Measurements from ENCODE around the gene FBXO46.

FBXO46 gene

DNA sequence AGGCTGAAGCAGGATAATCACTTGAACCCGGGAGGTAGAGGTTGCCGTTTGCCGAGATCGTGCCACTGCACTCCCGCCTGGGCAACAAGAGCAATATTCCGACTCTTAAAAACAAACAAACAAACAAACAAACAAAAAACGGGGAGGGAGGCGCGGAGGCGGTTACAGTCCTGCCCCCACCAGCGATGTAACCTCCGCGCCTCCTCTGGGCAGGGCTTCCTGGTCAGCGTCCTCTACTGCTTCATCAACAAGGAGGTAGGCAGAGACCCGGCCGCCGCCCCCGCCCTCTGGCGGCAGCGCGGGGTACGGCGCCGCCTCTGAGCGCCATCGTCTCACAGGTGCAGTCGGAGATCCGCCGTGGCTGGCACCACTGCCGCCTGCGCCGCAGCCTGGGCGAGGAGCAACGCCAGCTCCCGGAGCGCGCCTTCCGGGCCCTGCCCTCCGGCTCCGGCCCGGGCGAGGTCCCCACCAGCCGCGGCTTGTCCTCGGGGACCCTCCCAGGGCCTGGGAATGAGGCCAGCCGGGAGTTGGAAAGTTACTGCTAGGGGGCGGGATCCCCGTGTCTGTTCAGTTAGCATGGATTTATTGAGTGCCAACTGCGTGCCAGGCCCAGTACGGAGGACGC lies 49.2 kb downstream of the FBXO46 start:
- FAIRE-seq: no peak

DNA sequence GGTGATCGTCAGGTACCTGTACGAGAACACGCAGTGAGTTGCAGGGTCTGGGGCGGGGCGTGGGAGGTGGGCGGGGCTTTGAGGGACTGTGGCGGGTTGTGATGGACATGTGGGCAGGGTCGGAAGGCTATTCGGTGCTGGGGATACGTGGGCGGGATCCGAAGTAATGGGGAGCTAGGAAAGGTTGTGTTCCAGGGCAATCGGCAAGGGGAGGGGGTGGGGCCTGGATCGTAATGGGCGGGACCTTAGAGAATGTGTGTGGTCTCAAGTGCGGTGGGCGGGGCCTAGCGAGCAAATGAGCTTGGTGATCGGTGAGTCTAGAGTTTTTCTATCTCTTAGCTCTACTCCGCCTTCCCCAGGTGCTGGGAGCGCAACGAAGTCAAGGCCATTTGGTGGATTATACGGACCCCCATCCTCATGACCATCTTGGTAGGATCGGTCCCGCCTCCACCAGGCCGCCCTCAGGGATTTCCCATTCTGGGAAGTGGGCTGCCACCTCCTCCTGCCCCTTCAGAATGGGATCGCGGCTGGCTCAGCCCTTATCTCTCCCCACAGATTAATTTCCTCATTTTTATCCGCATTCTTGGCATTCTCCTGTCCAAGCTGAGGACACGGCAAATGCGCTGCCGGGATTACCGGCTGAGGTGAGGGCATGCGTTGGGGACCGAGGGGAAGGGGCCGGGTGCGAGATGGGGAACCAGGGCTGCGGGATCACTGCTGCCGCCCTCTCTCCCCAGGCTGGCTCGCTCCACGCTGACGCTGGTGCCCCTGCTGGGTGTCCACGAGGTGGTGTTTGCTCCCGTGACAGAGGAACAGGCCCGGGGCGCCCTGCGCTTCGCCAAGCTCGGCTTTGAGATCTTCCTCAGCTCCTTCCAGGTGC lies 53.1 kb downstream of the FBXO46 start:
- FAIRE-seq: no peak

DNA sequence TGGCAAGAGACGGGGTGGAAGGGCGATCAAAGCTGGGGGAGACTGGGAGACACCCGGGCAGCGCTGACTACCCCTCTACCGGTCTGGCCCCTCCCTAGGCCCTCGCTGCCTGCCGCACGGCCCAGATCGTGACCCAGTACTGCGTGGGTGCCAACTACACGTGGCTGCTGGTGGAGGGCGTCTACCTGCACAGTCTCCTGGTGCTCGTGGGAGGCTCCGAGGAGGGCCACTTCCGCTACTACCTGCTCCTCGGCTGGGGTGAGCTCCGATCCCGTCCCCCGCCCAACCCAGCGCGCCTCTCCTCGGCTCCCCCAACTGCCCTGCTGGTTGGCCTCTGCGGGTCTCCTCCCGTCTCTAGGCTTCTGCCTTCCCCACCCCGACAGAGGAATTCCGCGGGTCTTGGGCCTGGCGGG lies 53.8 kb downstream of the FBXO46 start:
- FAIRE-seq: no peak

DNA sequence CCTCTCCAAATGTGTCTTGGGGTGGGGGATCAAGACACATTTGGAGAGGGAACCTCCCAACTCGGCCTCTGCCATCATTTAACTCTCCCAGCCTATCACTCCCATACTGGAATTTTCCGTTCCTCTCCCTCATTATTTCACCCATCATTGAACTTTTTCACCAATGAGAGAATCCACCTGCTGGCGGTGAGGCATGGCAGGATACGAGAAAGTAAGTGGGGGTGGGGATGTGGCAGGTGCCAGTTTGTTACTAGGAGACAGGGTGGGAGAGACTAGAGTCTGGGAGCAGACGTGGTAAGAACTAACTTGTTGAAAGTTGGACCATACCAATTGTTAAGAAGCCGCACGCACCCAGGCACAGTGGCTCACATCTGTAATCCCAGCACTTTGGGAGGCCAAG lies 55.8 kb downstream of the FBXO46 start:
- FAIRE-seq: no peak

DNA sequence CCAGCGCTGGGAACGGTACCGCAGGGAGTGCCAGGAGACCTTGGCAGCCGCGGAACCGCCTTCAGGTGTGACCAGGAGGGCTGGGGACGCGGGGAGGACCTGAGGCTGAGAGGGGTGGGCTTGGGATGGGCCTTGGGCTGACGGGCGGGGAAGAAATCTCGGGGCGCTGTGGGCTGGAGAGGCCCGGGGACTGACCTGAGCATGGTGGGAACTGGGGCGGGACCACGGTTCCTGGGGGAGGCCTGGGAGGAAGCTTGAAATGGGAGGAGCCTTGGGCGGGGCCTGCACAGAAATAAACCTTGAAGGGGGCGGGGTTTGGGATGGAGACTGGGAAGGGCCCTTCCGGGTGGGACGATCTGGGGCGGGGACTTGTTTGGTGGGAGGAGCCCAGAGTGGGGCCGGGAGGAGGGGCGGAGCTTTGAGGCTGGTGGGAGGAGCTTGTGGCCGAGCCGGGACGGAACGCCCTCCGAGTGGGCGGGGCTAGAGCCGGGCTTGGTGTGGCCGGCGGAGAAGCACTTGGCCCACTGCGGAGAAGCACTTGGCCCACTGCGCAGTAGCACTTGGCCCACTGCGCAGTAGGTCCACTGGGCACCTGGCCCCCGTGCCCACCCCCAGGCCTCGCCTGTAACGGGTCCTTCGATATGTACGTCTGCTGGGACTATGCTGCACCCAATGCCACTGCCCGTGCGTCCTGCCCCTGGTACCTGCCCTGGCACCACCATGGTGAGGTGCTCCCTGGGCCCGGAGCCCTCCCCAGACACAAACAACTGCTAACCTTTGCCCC lies 59.8 kb downstream of the FBXO46 start:
- no peak for FAIRE-seq

DNA sequence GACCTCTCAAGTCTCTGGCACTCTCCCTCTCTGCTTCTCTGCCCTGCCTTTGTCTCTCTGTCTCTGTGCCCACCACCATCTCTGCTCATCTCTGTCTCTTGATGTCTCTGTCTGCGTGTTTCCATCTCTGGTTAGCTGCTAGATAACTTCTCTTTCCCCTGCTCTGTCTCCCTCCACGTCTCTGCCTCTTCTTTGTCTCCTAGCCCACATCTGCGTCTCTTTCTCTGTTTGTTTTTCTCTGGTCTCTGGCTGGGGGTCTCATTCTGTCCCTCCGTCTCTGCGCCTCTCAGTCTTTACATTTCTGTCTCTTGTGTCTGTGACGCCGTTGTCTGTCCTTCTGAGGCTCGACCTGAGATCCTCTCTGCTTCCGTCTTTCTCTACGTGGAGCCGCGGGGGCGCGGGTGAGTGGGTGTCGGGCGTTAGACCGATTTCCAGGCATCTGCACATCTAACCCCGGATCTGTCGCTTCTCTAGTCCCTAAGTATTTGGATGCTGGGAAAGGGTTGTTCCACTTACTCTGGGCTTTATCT lies 62.3 kb downstream of the FBXO46 start:
- no peak for FAIRE-seq

DNA sequence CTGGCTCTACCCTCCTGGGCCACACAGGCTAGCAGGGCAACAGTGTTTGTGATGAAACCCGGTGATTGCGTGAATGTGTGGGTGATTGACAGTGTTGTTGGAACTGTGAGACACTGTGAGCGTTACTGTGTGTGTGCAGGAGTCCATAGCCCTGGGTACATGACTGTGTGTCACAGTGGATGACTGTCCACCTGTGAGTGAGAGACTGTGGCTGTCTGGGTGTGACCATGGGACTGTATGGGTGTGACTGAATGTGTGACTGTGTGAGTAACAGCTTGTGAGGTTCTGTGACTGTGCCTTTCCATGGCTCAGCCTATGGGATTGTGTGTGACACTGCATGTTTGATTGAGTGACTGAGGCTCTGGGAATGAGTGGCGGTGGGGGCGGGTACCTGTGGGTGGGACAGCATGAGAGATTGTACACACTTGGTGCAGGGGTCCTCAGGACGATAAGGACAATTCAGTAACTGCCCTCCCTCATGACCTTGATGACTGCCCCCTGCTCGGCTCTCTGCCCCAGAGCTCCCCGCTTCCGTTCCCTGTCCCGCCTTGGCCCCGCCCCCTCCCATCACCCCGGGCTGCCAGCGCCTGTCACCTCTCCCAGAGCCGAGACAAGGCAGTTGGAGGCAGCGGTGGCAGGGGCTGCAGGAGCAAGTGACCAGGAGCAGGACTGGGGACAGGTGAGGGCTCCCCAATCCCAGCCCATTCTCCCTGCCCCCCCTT lies 62.9 kb downstream of the FBXO46 start, which contains the start of gene GIPR:
Gene GIPR, plus strand, starts transcription at position 602 of the 722 bp plus-strand sequence. CDS start 1,300 bp downstream, outside the sequence.
- FAIRE-seq: no peak

DNA sequence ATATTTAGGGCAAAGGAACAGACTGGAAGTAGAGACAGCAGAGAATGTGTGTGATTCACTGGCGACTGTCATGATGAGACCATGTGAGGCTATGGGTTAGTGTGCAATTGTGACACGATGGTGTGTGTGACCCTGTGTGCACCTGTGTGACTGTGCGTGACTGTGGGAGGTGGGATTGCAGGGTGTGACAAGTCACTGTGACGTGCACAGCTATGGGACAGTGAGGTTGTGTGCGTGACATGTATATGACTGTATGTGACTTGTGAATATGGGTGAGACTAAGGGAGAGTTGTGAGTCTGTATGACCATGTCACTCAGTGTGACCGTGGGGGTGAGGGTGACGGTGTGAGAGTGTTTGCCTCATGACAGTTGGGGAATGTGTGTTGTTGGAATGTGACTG lies 66.1 kb downstream of the FBXO46 start:
- no peak for FAIRE-seq

DNA sequence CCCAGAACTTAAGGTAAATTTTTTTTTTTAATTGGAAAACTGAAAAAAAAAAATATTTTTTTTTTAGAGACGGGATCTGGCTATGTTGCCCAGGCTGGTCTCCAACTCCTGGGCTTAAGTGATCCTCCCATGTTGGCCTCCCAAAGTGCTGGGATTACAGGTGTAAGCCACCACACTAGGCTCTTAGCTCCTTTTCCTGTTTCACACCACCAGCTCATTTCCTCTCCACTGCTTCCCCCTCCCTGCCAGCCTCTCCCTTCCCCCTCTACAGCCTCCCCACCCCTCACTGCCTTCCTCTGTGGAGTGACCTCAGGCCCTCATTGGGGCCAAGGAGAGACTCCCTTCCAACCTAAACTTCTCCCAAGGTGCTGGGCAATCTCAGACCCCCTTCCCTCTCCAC lies 66.9 kb downstream of the FBXO46 start:
- FAIRE-seq: no peak

DNA sequence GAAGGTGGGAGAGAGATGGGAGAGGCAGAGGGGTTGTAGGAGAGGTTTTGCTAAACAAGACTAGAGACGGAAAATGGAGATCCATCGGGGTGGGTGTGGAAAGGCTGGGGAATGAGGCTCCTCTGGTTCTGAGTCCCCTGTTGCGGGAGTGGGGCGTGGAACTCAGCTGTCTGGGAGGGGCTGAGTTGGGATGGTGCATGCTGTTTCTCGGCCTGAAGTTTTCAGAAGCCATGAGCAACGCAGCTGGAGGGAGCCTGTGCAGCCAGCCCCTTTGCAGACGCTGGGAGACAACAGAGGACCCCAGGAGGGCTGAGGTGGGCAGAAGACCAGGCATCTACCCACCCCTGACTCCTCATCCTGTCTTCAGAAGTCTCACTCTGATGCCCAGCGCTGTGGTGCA lies 70.1 kb downstream of the FBXO46 start:
- FAIRE-seq: no peak
